Fibroblast of peridontal ligament (primary cell): ENCODE measurements around the gene SMTNL1.
"Not testable (repeated sequence)": the region's sequence is repeated elsewhere in the genome, so short reads cannot be mapped to it uniquely, and the experiment has no call there.

ENCODE experiments used
- DNase-seq: peaks from one replicate; pipeline ENCODE4 v3.0.0-alpha.2; 2010; ENCODE audit errors: extremely low read depth

Gene SMTNL1

DNA sequence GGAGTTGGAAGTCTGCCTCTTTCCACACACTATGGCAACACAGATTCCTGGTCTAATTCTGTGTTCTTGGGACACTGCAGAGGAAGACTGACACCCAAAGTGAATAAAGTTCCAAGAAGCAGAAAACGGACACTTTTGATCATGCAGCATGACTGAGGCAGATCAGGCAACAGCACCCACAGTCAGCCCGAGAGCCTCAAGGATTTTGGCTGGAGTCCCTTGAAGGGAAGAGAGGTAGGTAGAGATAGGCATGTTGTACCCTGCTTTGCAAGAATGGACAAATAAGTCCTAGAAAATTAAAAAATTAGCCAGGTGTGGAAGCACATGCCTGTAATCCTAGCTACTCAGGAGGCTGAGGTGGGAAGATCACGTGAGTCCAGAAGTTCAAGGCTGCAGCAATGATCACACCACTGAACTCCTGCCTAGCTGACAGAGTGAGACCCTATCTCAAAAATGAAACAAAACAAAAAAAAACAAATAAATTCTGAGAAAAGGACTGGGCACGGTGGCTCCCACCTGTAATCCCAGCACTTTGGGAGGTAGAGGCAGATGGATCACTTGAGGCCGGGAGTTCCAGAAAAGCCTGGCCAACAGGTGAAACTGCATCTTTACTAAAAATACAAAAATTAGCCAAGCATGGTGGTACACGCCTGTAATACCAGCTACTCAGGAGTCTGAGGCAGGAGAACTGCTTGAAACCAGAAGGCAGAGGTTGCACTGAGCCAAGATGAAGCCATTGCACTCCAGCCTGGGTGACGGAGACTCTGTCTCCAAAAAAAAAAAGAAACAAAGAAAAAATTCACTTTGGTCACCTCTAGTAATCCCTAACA, 28.8 kb upstream of the SMTNL1 start:
- DNase-seq, result no peak

DNA sequence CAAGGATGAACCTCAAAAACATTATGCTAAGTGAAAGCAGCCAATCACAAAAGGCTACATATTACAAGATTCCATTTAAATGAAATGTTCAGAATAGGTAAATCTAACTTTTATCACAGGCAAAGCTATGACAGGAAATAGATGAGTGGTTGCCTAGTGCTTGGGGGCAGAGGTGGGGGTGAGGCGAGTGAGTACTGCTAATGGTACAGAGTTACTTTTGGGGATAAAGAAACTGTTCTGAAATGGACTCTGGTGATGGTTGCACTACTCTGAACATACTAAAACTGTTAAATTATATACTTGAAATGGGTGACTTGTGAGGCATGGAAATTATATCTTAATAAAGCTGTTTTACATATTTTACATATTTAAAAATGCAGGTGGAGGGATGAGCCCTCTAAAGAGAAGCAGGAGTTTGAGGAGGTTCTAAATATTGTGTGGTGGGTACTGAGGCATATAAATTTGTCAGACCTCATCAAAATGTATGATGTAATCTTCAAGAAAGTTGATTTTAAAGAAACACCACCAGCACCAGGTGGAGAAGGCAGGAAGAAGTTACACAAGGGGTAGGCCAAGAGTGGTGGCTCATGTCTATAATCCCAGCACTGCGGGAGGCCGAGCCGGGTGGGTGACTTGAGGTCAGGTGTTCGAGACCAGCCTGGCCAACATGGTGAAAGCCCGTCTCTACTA, 25.5 kb upstream of the SMTNL1 start:
- DNase-seq, result no peak

DNA sequence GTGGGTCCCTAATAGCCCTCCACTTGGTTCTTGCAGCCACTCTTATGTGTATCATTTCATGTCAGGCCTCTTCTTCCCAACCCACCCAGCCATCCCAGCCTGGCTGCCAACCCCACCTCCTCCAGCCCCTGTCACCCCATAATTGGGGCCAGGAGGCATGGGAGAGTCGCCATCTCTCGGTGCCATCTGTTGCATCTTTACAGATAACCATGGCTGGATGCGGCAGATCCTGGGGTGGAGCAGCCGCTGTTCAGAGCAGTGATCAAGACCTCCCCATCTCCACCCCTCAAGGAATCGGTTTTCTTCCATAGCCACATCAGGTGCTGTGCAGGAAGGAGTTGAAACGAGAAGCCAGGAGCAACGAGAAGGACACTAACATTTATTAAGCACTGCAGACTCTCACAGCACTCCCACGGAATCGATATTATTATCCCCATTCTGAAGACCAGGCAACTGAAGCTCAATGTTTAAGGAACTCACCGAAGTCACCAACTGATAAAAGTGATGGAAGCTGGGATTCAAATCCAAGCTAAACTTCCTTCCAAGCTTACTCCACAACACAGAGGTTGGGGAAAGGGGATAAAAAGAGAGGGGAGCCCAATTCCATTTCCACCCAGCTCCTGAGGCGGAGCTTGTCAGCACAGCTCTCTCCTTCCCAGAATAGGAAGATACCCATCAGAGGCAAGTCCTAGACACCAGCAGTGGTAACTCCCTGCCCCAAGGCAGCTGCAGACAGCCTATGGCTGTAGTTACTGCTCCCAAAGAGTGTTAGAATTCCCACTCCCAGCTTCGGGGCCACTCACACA, 24.5 kb upstream of the SMTNL1 start:
- no peak for DNase-seq

DNA sequence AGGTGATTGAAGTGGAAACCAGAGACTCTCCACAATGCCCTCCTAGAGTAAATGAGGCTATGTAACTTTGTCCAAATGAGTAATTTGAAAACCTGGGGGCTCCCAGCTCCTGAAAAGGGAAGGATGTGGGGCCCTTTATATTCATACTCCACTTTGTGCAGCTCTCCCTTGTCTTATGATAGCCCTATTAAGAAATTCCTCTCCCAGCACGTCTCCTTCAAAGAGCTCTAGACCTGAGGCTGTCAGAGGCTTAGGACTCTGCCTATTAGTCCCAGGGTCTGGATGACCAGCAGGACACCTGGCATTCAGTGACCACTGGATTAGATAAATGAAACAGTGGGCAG, 24.0 kb upstream of the SMTNL1 start:
- DNase-seq, result no peak

DNA sequence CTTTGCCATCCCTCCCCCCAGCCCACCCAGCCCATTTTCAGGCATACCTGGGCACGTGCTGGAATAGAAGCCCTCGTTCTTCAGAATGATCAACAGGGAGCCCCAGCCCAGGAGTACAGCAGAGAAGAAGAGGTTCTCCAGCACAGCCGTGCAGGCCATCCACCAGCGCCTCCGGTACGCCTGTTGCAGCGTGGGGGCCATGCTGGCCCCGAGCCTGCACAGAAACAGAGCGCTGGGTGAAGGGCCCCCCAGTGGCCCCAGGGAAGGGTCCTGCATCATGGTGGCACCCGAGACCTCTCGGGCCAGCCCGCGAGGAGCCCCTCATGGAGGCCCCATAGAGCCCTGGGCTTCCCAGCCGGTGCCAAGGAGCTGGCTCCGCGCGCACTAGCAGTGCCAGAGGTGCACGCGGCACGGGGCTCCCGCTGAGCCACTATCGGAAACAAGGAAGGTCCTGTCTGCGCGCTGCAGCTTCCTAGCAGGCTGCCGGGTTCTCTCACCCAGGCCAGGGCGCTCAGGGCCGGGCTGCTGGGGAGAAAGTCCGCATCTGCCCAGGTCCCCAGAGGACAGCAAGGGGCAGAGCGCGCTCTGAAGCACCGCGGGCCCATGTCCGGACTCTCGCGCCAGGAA, 23.4 kb upstream of the SMTNL1 start:
- DNase-seq, result no peak

DNA sequence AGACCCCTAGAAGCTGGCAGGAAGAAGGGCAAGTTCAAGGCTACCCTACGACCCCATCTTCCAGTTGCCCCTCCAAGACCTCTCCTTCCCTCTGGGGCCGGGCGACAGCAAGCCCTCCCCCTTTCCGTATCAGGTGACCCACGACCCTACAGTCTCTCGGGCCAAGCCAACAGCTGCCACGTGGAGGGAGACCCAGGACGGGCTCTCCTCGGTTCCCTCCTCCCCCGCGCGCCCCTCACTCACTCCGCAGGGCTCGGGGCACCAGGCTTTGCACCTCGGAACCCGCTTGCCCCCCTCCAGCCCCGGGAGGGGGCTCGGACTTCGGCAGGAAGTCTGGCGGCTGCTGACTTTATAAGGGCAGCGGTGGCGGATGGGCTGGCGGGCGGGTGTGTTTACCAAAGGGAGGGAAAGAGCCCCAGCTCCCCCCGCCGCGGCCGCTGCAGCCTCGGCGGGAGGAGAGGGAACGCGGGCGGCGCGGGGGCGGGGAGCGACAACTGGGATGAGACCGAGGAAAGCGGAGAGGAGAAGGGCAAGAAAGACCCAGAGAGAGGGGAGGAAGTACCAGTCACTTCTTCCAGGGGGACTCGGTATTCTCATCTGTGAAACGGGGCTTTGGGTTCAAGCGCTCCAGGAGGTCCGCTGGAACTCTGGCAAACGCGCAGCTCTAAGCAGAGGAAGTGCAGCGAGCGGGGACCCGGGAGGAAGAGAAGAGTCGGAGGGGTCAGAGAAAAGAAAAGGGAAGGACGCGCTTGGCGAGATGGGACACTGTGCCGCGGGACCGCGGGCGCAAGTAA, 22.7 kb upstream of the SMTNL1 start:
- DNase-seq, result no peak

DNA sequence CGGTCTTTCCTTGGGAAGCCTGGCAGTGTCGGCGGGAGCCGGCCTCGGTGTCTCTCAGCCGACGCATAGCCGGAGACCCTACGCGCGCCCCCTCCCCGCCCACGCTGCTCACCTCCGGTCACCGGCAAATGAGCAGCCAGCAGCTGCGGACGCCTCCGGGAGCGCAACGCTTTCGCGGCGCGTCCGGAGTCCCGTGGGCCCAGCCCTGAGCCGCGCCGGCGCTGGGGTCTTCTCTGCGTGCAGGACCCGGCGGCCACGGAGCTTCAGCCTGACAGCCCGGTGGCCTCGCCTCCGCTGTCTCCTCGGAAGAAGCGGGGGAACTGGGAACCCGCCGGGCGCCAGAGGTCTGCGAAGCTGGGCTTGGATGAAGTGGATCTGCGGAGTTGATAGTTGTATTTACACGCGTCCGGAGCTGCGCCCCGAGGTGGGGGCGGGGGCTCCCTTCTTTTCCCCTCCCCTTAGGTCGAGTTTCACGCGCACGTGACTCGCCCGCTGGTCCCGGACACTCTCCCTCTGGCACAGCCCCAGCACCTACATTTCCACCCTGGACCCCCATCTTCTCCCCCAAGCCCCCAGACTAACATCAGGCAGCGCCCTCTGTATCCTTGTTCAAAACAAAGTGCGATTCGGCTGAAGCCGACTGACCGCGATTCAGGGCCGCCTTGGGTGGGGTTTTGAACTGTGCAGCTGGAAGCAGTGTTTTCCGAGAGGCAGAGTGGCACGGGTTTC, 21.9 kb upstream of the SMTNL1 start, which contains the start of gene SLC43A1:
TSS of gene SLC43A1 (minus strand) at position 371 of the 729 bp plus-strand sequence. CDS start 1,591 bp downstream, outside the sequence.
- DNase-seq, result peak; percentile 61

DNA sequence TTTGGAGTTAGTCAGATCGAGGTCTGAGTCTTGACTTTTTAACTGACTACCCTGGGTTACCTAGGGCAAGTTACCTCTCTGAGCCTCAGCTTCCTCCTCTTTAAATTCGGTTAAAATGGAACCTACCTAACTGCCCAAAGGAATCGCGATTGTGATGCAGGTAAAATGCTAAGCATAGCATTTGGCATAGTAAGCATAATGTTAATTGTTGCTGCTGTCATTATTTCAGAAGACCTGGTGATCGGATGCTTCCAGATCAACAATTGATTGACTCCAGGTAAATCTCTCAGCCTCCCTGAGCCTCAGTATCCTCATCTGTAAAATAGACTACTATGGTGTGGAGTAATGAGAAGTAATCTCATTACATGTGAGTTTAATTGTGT, 21.3 kb upstream of the SMTNL1 start:
- DNase-seq, result no peak

DNA sequence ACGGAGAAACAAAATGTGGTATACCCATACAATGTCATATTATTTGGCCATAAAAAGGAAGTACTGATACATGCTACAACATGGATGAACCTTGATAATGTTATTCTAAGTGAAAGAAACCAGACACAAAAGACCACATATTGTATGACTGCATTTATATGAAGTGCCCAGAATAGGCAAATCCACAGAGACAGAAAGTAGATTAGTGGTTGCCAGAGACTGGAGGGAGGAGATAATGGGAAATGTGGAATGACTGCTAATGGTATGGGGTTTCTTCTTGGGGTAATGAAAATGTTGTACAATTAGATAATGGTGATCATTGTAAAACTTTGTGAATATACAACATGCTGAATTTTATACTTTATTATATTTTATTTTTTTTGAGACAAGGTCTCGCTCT, 16.3 kb upstream of the SMTNL1 start:
- DNase-seq, result no peak

DNA sequence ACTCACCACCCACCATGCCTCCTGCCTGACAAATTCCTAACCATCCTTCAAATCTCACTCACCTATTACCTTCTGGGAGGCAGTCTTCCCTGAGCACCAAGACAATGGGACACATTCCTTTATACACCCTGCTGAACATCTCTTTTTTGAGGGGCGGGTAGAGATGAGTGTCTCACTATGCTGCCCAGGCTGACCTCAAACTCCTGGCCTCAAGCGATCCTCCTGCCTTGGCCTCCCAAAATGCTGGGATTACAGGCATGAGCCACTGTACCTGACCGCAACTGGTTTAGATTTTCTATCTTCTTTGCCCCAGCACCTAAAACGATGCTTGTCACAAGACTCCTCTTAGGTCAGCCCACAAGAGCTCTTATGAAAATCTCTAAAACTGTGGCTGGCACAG, 14.0 kb upstream of the SMTNL1 start:
- DNase-seq, result no peak

DNA sequence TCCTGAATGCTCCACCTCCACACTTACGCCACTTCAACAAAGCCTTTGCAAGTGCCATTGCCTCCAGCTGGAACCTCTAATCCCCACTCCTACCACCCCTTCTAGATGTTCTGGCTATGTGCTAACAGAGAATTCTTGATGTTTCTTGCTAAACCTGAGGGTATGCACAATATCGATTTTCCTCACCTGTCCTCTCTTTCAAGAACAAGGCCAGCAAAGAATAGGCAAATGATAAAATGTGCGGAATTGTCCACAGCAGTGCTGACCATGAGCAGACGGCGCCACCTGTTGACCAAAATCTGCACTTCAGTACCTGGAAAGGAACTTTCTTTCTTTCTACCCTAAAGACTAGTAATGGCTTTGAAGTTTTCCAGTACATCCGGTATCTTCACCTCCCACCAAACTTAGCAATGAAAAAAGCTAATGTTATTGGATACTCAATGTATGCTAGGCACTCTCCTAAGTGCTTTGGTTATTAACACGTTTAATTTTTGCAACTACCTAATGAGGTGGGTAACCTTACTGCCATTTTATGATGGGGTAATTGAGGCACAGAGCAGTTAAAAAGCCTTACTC, 10.3 kb upstream of the SMTNL1 start:
- DNase-seq, result peak; percentile 71

DNA sequence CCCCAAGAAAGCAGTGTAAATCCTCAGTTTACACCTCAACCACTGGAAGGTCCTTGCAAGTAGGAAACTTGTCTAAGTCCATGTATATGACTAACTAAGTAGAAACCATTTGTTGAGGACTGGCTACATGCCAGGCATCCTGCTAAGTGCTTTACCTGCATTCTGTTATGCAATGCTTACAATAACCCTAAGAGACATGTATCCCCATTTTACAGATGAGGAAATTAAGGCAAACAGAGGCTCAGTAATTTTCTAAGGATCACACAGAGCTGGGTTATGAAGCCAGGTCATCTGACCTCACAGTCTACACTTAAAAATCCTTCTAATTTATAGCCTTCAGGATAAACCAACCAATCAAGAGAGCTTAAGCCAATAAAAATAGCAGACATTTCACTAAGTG, 8.4 kb upstream of the SMTNL1 start:
- no peak for DNase-seq

DNA sequence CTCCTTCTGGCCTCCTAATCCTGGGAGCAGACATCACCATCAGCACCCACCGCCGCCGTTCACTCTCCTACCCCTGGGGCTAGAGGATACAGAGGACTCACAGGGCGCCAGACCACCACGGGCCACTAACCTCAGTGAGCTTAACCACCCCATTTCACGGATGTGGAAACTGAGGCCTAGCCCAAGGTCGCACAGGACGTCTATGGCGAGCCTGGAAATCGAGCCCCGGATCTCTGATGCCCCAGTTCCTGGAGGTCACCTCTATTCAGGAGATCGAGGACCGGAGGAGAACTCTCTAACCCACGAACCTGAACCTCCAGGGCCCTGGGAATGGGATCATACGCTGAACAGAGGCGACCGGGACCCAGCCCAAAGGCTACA, 7.2 kb upstream of the SMTNL1 start:
- no peak for DNase-seq

DNA sequence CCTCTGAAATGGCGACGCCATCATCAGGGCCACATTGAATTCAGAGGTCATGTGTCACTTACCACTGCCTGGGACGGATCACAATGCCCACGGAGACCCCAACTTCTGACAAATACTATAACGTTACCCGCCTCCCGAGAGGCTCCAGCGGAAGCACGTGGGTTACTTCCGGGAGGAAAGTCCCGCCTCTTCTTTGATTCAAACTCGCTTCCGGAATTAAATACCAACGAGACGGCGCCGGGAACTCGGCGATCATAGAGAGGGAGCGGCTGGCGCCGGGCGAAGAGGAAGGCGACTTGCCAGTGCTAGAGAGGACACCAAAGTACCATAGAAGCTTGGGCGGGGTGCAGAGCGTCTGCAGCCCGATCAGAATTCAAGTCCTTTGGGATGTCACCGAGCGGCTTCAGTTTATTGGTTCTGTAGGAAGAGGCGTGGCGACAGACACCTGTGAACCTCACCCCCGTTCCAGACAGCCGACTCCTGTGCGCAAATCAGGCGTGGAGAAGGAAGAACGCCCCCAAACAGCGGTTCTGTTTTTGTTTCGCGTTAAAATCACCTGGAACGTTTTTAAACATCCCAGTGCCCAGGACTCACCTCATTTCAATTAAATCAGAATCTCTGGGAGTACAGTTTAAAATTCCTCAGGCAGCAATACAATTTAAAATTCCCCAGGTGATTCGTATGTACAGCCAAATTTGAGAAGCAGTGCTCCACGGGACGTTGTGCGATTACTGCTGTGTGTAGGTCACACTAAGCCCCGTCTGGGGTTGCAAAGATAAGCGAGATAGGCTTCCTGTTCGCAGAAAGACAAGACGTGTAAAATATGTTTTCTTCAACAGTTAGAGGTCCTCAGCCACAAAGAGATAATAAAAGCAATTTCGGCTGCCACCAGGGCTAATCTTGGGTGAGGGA, 6.5 kb upstream of the SMTNL1 start, which contains the start of gene TIMM10:
TSS of gene TIMM10 (minus strand) at position 159 of the 912 bp plus-strand sequence. CDS start 565 bp downstream, outside the sequence.
- peak; percentile 93 for DNase-seq

DNA sequence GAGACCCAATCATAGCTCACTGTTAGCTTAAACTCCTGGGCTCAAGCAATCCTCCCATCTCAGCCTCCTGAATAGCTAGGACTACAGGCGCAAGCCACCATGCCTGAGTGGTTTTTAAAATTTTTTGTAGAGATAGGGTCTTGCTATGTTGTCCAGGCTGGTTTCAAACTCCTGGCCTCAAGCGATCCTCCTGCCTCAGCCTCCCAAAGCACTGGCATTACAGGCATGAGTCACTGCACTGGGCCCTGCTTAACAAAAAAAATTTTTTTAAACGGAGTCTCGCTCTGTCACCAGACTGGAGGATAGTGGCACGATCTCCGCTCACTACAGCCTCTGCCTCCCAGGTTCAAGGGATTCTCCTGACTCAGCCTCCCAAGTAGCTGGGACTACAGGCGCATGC, 2.9 kb upstream of the SMTNL1 start:
- not testable (repeated sequence) for DNase-seq

DNA sequence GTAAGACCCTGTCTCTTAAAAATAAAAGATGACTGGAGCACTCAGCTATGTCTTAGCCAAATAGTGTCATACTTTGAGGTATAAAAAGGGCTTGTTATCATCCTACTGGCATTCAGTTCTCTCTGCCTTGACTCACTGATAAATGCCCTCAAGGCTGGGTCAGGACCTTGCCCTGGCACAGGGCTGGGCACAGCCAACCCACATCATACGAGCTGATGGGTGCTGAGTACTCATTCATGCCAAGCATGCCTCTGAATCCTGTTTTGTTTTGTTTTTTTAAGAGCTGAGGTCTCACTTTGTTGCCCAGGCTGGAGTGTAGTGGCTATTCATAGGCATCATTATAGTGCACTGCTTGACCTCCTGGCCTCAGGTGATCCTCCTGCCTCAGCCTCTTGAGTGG, 1.9 kb downstream of the SMTNL1 start:
- no peak for DNase-seq

DNA sequence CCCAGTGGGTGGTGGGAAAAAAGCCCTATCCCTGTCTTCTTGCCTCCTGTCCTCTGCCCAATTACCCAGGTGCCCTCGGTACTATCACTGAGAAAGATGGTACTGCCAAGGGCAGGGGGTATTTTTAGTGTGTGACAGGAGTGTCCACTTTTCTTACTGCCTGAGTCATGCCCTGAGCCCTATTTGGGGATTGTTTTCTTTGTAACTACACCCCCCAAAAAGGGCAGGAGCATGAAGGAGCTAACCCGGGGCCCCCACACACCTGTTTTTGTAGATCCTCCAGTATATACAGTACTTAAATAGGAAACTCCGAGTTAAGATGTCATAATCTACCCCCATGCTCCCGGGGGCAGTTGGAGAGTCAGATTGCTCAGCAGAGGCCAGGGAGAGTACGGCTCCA, 3.8 kb downstream of the SMTNL1 start:
- DNase-seq, result no peak

DNA sequence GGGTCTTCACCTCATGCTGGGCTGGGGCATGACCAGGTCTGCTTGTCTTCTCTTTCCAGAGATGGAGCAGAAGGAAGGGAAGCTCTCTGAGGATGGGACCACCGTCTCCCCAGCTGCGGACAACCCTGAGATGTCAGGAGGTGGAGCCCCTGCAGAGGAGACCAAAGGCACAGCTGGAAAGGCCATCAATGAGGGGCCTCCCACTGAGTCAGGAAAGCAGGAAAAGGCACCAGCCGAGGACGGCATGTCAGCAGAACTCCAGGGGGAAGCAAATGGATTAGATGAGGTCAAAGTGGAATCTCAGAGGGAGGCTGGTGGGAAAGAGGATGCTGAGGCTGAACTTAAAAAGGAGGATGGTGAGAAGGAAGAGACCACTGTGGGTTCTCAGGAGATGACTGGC, 5.2 kb downstream of the SMTNL1 start:
- DNase-seq, result no peak

DNA sequence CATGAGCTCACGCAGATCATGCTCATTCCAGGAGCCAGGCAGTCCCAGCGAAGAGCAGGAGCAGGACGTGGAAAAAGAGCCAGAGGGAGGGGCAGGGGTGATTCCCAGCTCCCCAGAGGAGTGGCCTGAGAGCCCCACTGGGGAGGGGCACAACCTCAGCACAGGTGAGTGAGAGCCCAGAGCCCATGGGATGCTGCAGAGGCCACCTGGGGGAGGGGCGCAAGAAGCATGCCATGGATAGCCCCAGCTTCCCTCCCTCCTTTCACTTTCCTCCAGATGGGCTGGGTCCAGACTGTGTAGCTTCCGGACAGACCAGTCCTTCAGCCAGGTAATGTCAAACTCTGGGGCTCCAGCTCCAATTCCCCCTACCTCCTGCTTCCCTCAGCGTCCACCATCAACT, 6.2 kb downstream of the SMTNL1 start:
- no peak for DNase-seq
